Lung (tissue), 12 donors: ENCODE results near the gene ODAD2. TPM values are rescaled to one million over a fixed set of nuclear protein-coding genes. Genes with fewer than 3 reads are reported as not detected.

Source experiments
- ATAC-seq: fragments of 200-7000 bp; cut with Tn5 transposase; one replicate; pipeline ENCODE4 v1.9.1; 2020; ENCODE audit warnings: moderate number of reproducible peaks; ENCODE audit not compliant: insufficient read depth, low FRiP score
- DNase-seq, 3 donors: peaks; one replicate each; pipeline ENCODE4 v3.0.0-alpha.2; 2013 to 2017
- H3K27ac ChIP-seq, 2 donors: one replicate each; pipeline ENCODE4 v1.5.1; 2013; ENCODE audit warnings: mild to moderate bottlenecking in 2 of 2, moderate library complexity in 2 of 2, control low read depth in 1 of 2, inconsistent platforms in 1 of 2, low read depth in 1 of 2, low read length in 1 of 2
- H3K27me3 ChIP-seq, 3 donors: one replicate each; pipeline ENCODE4 v1.5.1; 2013; ENCODE audit warnings: low read length in 2 of 3; ENCODE audit not compliant: control insufficient read depth in 3 of 3, insufficient read depth in 3 of 3
- H3K36me3 ChIP-seq, 4 donors: one replicate each; pipeline ENCODE4 v1.5.1; 2013; ENCODE audit warnings: low read length in 4 of 4, mild to moderate bottlenecking in 1 of 4, moderate library complexity in 1 of 4; ENCODE audit not compliant: control insufficient read depth in 4 of 4, insufficient read depth in 4 of 4
- H3K4me1 ChIP-seq, 5 donors: one replicate each; pipeline ENCODE4 v1.5.1; 2013; ENCODE audit warnings: low read length in 5 of 5, mild to moderate bottlenecking in 2 of 5, moderate library complexity in 1 of 5; ENCODE audit not compliant: control insufficient read depth in 5 of 5, insufficient read depth in 5 of 5
- H3K4me3 ChIP-seq: one replicate; pipeline ENCODE4 v1.5.1; 2013; ENCODE audit warnings: mild to moderate bottlenecking, control low read depth, moderate library complexity
- H3K9ac ChIP-seq, 2 donors: one replicate each; pipeline ENCODE4 v1.5.1; 2013; ENCODE audit warnings: low read length in 2 of 2, control low read depth in 1 of 2; ENCODE audit not compliant: insufficient read depth in 1 of 2
- H3K9me3 ChIP-seq, 4 donors: one replicate each; pipeline ENCODE4 v1.5.1; 2013; ENCODE audit warnings: low read length in 3 of 4, mild to moderate bottlenecking in 1 of 4, moderate library complexity in 1 of 4; ENCODE audit not compliant: control insufficient read depth in 4 of 4, insufficient read depth in 3 of 4
- CTCF ChIP-seq: IDR thresholded peaks from 2 replicates; pipeline ENCODE4 v1.5.1; 2012; ENCODE audit warnings: mild to moderate bottlenecking; ENCODE audit errors: control extremely low read depth, extremely low read depth
- WGBS, 2 donors: extraction: QIAGEN DNeasy Blood & Tissue Kit; methylation state at CpG; one replicate each; pipeline ENCODE4 v1.1.7; 2013; 5-methylcytosine and 5-hydroxymethylcytosine counted together
- polyA plus RNA-seq, 2 donors: library from polyadenylated mRNA; stranded (reverse); fragments of 200-250 nt; gene quantifications; one replicate each; pipeline ENCODE4 v1.2.1, GENCODE V29; 2013
- total RNA-seq, 2 donors: library from RNA; depleted of rRNA in 1 of 2; stranded (reverse); fragments of >200 nt in 1 of 2; gene quantifications; one replicate each; pipeline ENCODE4 v1.2.1, GENCODE V29; 2014 to 2021
- donor health status: control.
- donor health status: control.
- donor health status: Bipolar disorder and iron deficiency.
- donor health status: healthy.
- donor health status: DM: yes; HTN: yes; CAD: no.

Gene ODAD2
- total and polyA plus RNA-seq, 4 donors: 1.8 to 16.6 (median 7.6) TPM

GRCh38 chr10:27950242-27950564 lies 48.7 kb downstream of the ODAD2 start:
- no peak for TF ChIP-seq CTCF
- H3K27me3 ChIP-seq: no peaks in the 10 kb centered on the region
- DNase-seq: no peak
- no peak overlapping the region for H3K27ac ChIP-seq
- no peak overlapping the region for H3K4me3 ChIP-seq
- H3K9ac ChIP-seq: no peak overlapping the region
- H3K4me1 ChIP-seq: peaks cover 0 to 9% (median 4%) of the 10 kb centered on the region in 5 donors
- WGBS, 2 donors: 68 to 73% methylated on average over 2 of the region's 2 CpGs
- peaks cover 0 to 1% (median 0%) of the 10 kb centered on the region in 4 donors for H3K9me3 ChIP-seq
- no peaks in the 10 kb centered on the region for H3K36me3 ChIP-seq
- ATAC-seq: no peak

GRCh38 chr10:27949528-27950241 lies 49.2 kb downstream of the ODAD2 start:
- H3K4me1 ChIP-seq: peaks cover 0 to 9% (median 4%) of the 10 kb centered on the region in 5 donors
- no peak for ATAC-seq
- peak in 1 of 3 donors; percentile 12 for DNase-seq
- H3K9me3 ChIP-seq: peaks cover 0 to 1% (median 0%) of the 10 kb centered on the region in 4 donors
- TF ChIP-seq CTCF: no peak
- no peak overlapping the region for H3K9ac ChIP-seq
- no peak overlapping the region for H3K4me3 ChIP-seq
- no peaks in the 10 kb centered on the region for H3K27me3 ChIP-seq
- H3K27ac ChIP-seq: no peak overlapping the region
- WGBS, 2 donors: 70 to 84% methylated on average over 9 of the region's 9 CpGs
- no peaks in the 10 kb centered on the region for H3K36me3 ChIP-seq

- no peak for ATAC-seq
- Histone ChIP-seq H3K4me3 (no peak overlapping the region), H3K9me3 (peaks cover 0 to 1% (median 0%) of the 10 kb centered on the region in 4 donors), H3K27me3 (no peaks in the 10 kb centered on the region), H3K9ac (no peak overlapping the region), H3K4me1 (peaks cover 0 to 9% (median 4%) of the 10 kb centered on the region in 5 donors), H3K27ac (no peak overlapping the region), H3K36me3 (no peaks in the 10 kb centered on the region)
- WGBS, 2 donors: 46 to 71% methylated on average over 1 of the region's 1 CpG
- DNase-seq: peak in 2 of 3 donors; percentile 13 to 14
- no peak for TF ChIP-seq CTCF
Observed at GRCh38 chr10:27948186-27948585, 50.7 kb downstream of the ODAD2 start.

GRCh38 chr10:27947540-27947939 lies 51.3 kb downstream of the ODAD2 start:
- H3K9me3 ChIP-seq: peaks cover 0 to 1% (median 0%) of the 10 kb centered on the region in 4 donors
- ATAC-seq (no peak), DNase-seq (peak in 1 of 3 donors; percentile 17)
- H3K4me1 ChIP-seq: peaks cover 0 to 9% (median 4%) of the 10 kb centered on the region in 5 donors
- 66 to 92% methylated on average over 5 of the region's 5 CpGs for WGBS, 2 donors
- TF ChIP-seq CTCF: no peak
- no peaks in the 10 kb centered on the region for H3K36me3 ChIP-seq
- H3K27ac ChIP-seq: no peak overlapping the region
- H3K4me3 ChIP-seq: no peak overlapping the region
- no peaks in the 10 kb centered on the region for H3K27me3 ChIP-seq
- no peak overlapping the region for H3K9ac ChIP-seq
